Neural crest cell (in vitro differentiated cells): ENCODE results near the gene C2CD4A. TPM values are rescaled to one million over a fixed set of nuclear protein-coding genes. Genes with fewer than 3 reads are reported as not detected.

ENCODE experiments used
- DNase-seq: peaks from one replicate; pipeline ENCODE4 v3.0.0; 2021; ENCODE audit warnings: low read depth, mixed read lengths, low spot score
- H3K27ac Mint-ChIP-seq: one replicate; pipeline ENCODE4 v1.8.0; 2021; ENCODE audit warnings: mild to moderate bottlenecking, mixed read lengths; ENCODE audit not compliant: unreplicated experiment
- H3K27me3 Mint-ChIP-seq: 2 replicates; pipeline ENCODE4 v1.8.0; 2021; ENCODE audit warnings: low read depth, mild to moderate bottlenecking, mixed read lengths
- H3K36me3 Mint-ChIP-seq: 2 replicates; pipeline ENCODE4 v1.8.0; 2021; ENCODE audit warnings: low read depth, mild to moderate bottlenecking, mixed read lengths
- H3K4me1 Mint-ChIP-seq: 2 replicates; pipeline ENCODE4 v1.8.0; 2021; ENCODE audit warnings: mixed read lengths
- H3K4me3 Mint-ChIP-seq: one replicate; pipeline ENCODE4 v1.8.0; 2021; ENCODE audit warnings: mild to moderate bottlenecking, mixed read lengths
- H3K9me3 Mint-ChIP-seq: 2 replicates; pipeline ENCODE4 v1.8.0; 2021; ENCODE audit warnings: mixed read lengths
- total RNA-seq: library from RNA; stranded (reverse); gene quantifications from 2 replicates; pipeline ENCODE4 v1.2.1, GENCODE V29; 2021
- TF ChIP-seq, protein P1 (sequence below): fragments of 200-600 bp; sonication (generic); conservative IDR thresholded peaks from 2 replicates; pipeline ENCODE4 v1.5.0; 2021; ENCODE audit warnings: antibody characterized with exemption, mild to moderate bottlenecking

C2CD4A gene
- total RNA-seq, 1 donor from 2014 or later = not detected

DNA sequence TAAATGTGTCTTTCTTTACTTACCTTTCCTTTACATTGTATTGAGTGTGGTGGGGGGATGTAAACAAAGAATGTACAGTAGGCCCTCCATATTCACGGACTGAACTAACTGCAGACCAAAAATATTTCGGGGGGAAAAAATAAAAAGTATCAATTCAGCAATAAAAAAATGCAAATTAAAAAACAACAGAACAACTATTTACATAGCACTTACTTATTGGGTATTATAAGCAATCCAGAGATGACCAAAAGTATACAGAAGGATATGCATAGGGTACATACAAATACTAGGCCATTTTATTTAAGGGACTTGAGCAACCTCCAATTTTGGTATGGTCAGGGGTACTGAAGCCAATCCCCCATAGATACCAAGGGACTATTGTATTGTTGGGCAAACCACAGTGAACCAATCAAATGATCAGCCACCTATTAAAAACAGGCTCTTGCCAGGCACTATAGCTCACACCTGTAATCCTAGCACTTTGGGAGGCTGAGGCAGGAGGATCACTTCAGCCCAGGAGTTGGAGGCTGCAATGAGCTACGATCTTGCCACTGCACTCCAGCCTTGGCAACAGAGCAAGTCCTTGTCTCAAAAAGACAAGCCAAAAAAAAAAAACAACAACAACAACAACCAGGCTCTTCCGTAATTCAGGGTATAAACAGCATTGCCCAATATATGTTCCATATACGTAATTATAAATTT, 8.3 kb upstream of the C2CD4A start:
- H3K4me3 Mint-ChIP-seq = peak overlapping the region; percentile 77
- no peaks in the 10 kb centered on the region for H3K9me3 Mint-ChIP-seq
- peaks cover 37% of the 10 kb centered on the region for H3K27me3 Mint-ChIP-seq
- no peak overlapping the region for H3K27ac Mint-ChIP-seq
- DNase-seq = no peak
- peaks cover 36% of the 10 kb centered on the region for H3K4me1 Mint-ChIP-seq
- TF ChIP-seq, protein P1, sequence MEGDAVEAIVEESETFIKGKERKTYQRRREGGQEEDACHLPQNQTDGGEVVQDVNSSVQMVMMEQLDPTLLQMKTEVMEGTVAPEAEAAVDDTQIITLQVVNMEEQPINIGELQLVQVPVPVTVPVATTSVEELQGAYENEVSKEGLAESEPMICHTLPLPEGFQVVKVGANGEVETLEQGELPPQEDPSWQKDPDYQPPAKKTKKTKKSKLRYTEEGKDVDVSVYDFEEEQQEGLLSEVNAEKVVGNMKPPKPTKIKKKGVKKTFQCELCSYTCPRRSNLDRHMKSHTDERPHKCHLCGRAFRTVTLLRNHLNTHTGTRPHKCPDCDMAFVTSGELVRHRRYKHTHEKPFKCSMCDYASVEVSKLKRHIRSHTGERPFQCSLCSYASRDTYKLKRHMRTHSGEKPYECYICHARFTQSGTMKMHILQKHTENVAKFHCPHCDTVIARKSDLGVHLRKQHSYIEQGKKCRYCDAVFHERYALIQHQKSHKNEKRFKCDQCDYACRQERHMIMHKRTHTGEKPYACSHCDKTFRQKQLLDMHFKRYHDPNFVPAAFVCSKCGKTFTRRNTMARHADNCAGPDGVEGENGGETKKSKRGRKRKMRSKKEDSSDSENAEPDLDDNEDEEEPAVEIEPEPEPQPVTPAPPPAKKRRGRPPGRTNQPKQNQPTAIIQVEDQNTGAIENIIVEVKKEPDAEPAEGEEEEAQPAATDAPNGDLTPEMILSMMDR = no peak
- no peaks in the 10 kb centered on the region for H3K36me3 Mint-ChIP-seq

DNA sequence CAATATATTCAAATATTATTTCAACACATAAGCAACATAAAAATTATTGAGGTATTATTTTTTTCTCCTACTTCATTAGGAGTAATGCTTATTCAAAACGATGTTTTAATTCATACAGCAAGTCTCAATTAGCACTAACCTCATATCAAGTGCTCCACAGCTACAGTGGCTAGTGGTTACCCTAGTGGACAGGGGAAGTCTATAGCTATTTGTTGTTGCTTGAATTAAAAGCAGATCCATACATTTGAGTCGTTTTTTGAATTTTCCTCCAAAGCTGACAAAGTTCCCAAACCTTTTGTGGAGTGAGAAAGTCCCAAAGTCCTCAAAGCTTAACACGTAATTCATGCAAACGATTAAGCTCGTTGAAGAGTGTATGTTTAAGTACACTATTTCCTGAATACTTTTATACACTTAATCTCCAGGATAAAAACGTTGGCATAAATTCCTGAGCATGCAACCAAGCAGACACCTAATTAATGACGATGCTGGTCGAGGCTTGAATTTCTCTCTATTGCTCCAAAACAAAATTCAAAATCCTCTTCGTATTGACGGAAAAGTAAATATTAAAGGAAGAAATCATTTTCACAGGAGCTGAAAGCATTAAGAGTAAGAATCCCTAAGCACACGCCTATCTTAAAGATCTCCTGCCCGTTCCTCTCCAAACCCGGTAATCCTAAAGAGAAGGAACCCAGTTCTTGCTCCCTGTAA, 7.5 kb upstream of the C2CD4A start:
- Mint-ChIP-seq H3K36me3 (no peaks in the 10 kb centered on the region), H3K27me3 (peaks cover 44% of the 10 kb centered on the region), H3K9me3 (no peaks in the 10 kb centered on the region), H3K4me3 (peak overlapping the region; percentile 92), H3K4me1 (peaks cover 35% of the 10 kb centered on the region), H3K27ac (peak overlapping the region; percentile 9)
- DNase-seq = no peak
- TF ChIP-seq, protein P1 = peak; percentile 50

GRCh38 chr15:62059816-62060112, 7.0 kb upstream of the C2CD4A start:
- H3K4me3 Mint-ChIP-seq = peak overlapping the region; percentile 92
- peaks cover 49% of the 10 kb centered on the region for H3K27me3 Mint-ChIP-seq
- no peaks in the 10 kb centered on the region for H3K36me3 Mint-ChIP-seq
- H3K9me3 Mint-ChIP-seq = no peaks in the 10 kb centered on the region
- H3K4me1 Mint-ChIP-seq = peaks cover 32% of the 10 kb centered on the region
- DNase-seq = peak; percentile 37
- peak overlapping the region; percentile 9 for H3K27ac Mint-ChIP-seq
- TF ChIP-seq, protein P1 = no peak

DNA sequence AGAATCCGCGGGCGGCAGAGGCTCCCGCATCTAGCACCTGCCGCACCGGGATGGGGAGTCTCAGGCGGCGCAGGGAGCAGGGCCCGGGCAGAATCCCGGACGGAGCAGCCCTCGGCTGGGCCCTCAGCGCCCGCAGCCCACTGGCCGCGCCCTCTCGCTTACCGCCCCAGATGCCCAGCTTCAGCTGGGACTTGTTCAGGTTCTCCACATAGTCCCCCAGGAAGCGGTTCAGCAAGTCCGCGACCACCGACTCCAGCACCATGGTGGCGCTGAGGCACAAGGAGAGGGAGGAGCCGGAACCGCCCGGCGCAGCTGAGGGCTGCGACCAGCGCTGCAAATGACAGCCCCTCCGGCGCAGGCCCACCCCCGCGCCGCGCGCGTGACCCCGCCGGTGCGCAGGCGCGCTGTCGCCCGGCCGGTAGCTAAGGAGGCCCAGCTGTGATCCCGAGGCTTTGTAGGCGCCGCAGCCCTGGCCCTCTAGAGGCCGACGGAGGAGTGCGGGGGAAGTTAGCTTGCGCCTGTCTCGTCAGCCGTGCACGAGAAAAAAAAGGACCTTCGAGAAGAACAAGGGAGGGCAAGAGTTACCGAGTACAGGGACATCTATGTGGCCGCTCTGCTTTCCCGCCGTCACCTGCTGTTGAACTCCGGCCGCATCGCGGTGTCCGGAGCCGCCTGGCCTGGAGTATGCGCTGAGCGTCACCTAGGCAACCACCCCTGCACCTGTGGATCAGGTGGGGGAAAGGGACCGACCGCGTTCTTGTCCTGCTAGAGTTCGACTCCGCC, 6.5 kb upstream of the C2CD4A start, which contains the start of gene VPS13C:
Gene VPS13C, minus strand, starts transcription at position 335 of the 783 bp plus-strand sequence. Its CDS starts 73 bp downstream, at position 262.
- peak within 1 kb of the TSS; percentile 92 for H3K4me3 Mint-ChIP-seq
- peaks cover 55% of the 10 kb centered on the region for H3K27me3 Mint-ChIP-seq
- H3K27ac Mint-ChIP-seq = peak within 1 kb of the TSS; percentile 9
- DNase-seq = peak; percentile 85
- TF ChIP-seq, protein P1 = peak; percentile 82
- H3K4me1 Mint-ChIP-seq = peaks cover 32% of the 10 kb centered on the region
- H3K36me3 Mint-ChIP-seq = no peaks in the 10 kb centered on the region
- H3K9me3 Mint-ChIP-seq = no peaks in the 10 kb centered on the region

DNA sequence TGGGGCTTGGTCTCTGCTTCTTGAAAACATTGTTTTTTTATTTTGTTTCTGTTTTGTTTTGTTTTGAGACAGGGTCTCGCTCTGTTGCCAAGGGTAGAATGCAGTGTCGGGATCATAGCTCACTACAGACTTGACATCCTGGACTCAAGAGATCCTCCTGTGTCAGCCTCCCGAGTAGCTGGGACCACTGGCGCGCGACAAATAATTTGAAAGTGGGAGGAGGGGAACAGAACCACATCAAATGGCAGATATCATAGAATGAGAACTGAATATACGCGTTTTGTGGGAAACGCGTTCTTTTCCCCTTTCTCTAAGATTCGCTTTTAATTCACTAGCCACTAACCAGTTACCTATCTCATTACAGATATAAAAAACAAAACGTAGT, 5.9 kb upstream of the C2CD4A start:
- H3K9me3 Mint-ChIP-seq = no peaks in the 10 kb centered on the region
- TF ChIP-seq, protein P1 = no peak
- H3K4me1 Mint-ChIP-seq = peaks cover 28% of the 10 kb centered on the region
- H3K27me3 Mint-ChIP-seq = peaks cover 61% of the 10 kb centered on the region
- DNase-seq = no peak
- peak overlapping the region; percentile 92 for H3K4me3 Mint-ChIP-seq
- H3K27ac Mint-ChIP-seq = no peak overlapping the region
- no peaks in the 10 kb centered on the region for H3K36me3 Mint-ChIP-seq
